A549 (cell line): Measurements from ENCODE around the gene TEX44.

ENCODE experiments used
- CTCF ChIP-seq: fragments of >200 bp; sonication (Bioruptor Twin); formaldehyde crosslinking; IDR thresholded peaks from 3 replicates; pipeline ENCODE4 v1.5.1; 2016
- EP300 ChIP-seq, 2 experiments: fragments of >200 bp; sonication (Bioruptor Twin); formaldehyde crosslinking; IDR thresholded peaks; 2 replicates in 1 of 2; 3 replicates in 1 of 2; pipeline ENCODE4 v1.6.1; 2016 to 2017
- KDM5A ChIP-seq: fragments of 200-600 bp; sonication (generic); IDR thresholded peaks from 2 replicates; pipeline ENCODE4 v1.6.1; 2016; ENCODE audit warnings: antibody characterized with exemption, mild to moderate bottlenecking
- MAFK ChIP-seq: fragments of 450-650 bp; IDR thresholded peaks from 2 replicates; pipeline ENCODE4 v1.6.1; 2014; ENCODE audit not compliant: partially characterized antibody
- POLR2A ChIP-seq: IDR thresholded peaks from 2 replicates; pipeline ENCODE4 v1.6.1; 2012; ENCODE audit warnings: mild to moderate bottlenecking, low read length
- POLR2AphosphoS2 ChIP-seq: conservative IDR thresholded peaks from 2 replicates; pipeline ENCODE4 v1.6.1; 2012; ENCODE audit warnings: low read length, improper control_type of control experiment, inconsistent platforms
- RAD21 ChIP-seq, 2 experiments: fragments of >200 bp in 1 of 2; sonication (Bioruptor Twin) in 1 of 2; formaldehyde crosslinking in 1 of 2; IDR thresholded peaks in 1 of 2; conservative IDR thresholded peaks in 1 of 2; 2 replicates in 1 of 2; 3 replicates in 1 of 2; pipeline ENCODE4 v1.6.1; 2012 to 2018; ENCODE audit warnings: inconsistent platforms in 1 of 2
- RCOR1 ChIP-seq: fragments of 150-350 bp; IDR thresholded peaks from 2 replicates; pipeline ENCODE4 v1.6.1; 2014; ENCODE audit warnings: antibody characterized with exemption, low read length, low read depth
- REST ChIP-seq: fragments of 200-600 bp; sonication (generic); IDR thresholded peaks from 2 replicates; pipeline ENCODE4 v1.6.1; 2016; ENCODE audit warnings: antibody characterized with exemption, mild to moderate bottlenecking, moderate library complexity

GRCh38 chr2:231605607-231606091, 13.0 kb downstream of the TEX44 start:
- TF ChIP-seq CTCF = no peak
- TF ChIP-seq EP300 (IDR thresholded peaks at IDR 0.05) = no peak
- no peak for TF ChIP-seq RCOR1
- no peak for TF ChIP-seq KDM5A
- no peak for TF ChIP-seq POLR2A
- TF ChIP-seq REST = no peak
- no peak for TF ChIP-seq MAFK
- TF ChIP-seq POLR2AphosphoS2 = no peak
- no peak for TF ChIP-seq RAD21 (conservative IDR thresholded peaks at IDR 0.05 in 1 of 2, IDR thresholded peaks at IDR 0.05 in 1 of 2)
